Activated CD4-positive, alpha-beta memory T cell treated with anti-CD3 and anti-CD28 coated beads for 36 hours (primary cell): ENCODE data around the gene SNED1. TPM values are rescaled to one million over a fixed set of nuclear protein-coding genes. Genes with fewer than 3 reads are reported as not detected.

Experiments used
- CTCF ChIA-PET: fragments of 350-600 bp; sonication (Branson Sonifier 250); formaldehyde crosslinking; loops from one replicate; lab custom pipeline; 2021; ENCODE audit warnings: antibody characterized with exemption, inconsistent platforms; lab: Charles Lee
- POLR2A ChIA-PET: fragments of 350-600 bp; sonication (Branson Sonifier 250); formaldehyde crosslinking; loops from one replicate; lab custom pipeline; 2021; ENCODE audit warnings: antibody characterized with exemption; lab: Charles Lee
- DNase-seq: peaks from one replicate; pipeline ENCODE4 v3.0.0-alpha.2; 2020
- H3K27ac Mint-ChIP-seq: one replicate; pipeline ENCODE4 v1.8.0; 2021; ENCODE audit warnings: mixed read lengths
- H3K27me3 Mint-ChIP-seq: one replicate; pipeline ENCODE4 v1.8.0; 2021; ENCODE audit warnings: mixed read lengths
- H3K36me3 Mint-ChIP-seq: one replicate; pipeline ENCODE4 v1.8.0; 2021; ENCODE audit warnings: mixed read lengths
- H3K4me1 Mint-ChIP-seq: one replicate; pipeline ENCODE4 v1.8.0; 2021; ENCODE audit warnings: low read depth, mixed read lengths
- H3K4me3 Mint-ChIP-seq: one replicate; pipeline ENCODE4 v1.8.0; 2021; ENCODE audit warnings: mild to moderate bottlenecking, mixed read lengths
- H3K9me3 Mint-ChIP-seq: one replicate; pipeline ENCODE4 v1.8.0; 2021; ENCODE audit warnings: mixed read lengths
- intact Hi-C: fragments of 100-400 bp; cut with micrococcal nuclease; formaldehyde crosslinking; loops from one replicate; pipeline ENCODE4 v1.15.1; 2023
- total RNA-seq, 2 experiments: library from RNA; stranded (reverse); gene quantifications; one replicate each; pipeline ENCODE4 v1.2.3, GENCODE V29; 2021

Gene SNED1
- total RNA-seq, 2 experiments from 2014 or later: 2.6 to 3.8 TPM

DNA sequence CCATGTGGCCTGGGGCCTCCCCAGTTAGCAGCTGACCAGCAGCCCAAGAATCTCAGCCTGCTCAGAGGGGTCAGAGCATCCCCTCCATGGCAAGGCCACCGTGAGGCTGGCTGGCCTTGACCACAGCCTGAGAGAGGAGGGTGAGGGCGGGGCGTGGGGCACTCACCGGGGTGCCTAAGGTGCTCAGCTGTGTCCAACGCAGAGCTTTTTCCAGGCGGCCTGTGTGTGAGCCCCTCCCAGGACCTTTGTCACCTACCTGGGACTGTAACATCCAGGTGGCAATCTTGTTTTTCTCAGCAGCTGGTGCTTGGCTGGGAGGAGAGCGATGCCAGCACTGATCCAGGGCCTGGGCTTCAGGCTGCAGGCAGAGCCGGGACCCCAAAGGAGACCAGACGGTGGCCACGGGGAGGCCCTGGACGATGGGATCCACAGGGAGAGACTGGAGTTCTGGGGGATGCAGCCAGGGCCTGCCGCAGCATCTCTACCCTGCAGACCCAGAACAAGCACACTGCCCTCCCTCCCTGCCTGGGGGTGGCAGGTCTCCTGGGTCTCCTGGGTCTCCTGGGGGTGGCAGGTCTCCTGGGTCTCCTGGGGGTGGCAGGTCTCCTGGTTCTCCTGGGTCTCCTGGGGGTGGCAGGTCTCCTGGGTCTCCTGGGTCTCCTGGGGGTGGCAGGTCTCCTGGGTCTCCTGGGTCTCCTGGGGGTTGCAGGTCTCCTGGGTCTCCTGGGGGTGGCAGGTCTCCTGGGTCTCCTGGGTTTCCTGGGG lies 12.3 kb downstream of the SNED1 start:
- no peak for DNase-seq
- Mint-ChIP-seq H3K36me3 (no peaks in the 10 kb centered on the region), H3K27me3 (peaks cover 2% of the 10 kb centered on the region), H3K4me3 (no peak overlapping the region), H3K9me3 (peaks cover 6% of the 10 kb centered on the region), H3K4me1 (peaks cover 10% of the 10 kb centered on the region), H3K27ac (no peak overlapping the region)
- POLR2A ChIA-PET: no interaction called here
- CTCF ChIA-PET: interaction anchor here (1.0 to 1.3 kb wide), 2 partner anchors 68 to 74 kb away, joined by 3 to 5 read pairs; no protein-coding TSS in a partner anchor
- intact Hi-C loops: no loop called here

DNA sequence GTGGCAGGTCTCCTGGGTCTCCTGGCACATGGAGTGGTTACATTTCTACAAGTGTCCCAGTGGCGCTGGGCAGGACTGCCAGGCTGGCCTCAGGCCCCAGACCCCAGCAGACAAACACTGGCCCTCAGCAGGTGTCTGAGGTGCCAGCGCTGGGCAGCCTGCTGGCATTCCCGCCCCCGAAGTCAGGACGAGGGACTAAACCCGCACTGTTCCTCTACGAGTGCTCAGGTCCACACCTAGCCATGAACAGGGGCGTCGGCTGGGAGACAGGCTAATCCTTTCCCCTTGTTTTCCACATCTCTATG lies 12.8 kb downstream of the SNED1 start:
- POLR2A ChIA-PET: no interaction called here
- Mint-ChIP-seq H3K27ac (no peak overlapping the region), H3K4me3 (no peak overlapping the region), H3K4me1 (peaks cover 10% of the 10 kb centered on the region), H3K9me3 (peaks cover 1% of the 10 kb centered on the region), H3K27me3 (peaks cover 2% of the 10 kb centered on the region), H3K36me3 (no peaks in the 10 kb centered on the region)
- intact Hi-C loops: no loop called here
- DNase-seq: peak; percentile 6
- CTCF ChIA-PET: no interaction called here

GRCh38 chr2:241011751-241012510 lies 13.5 kb downstream of the SNED1 start:
- H3K27me3 Mint-ChIP-seq: peaks cover 2% of the 10 kb centered on the region
- H3K9me3 Mint-ChIP-seq: no peaks in the 10 kb centered on the region
- H3K36me3 Mint-ChIP-seq: no peaks in the 10 kb centered on the region
- intact Hi-C loops: no loop called here
- POLR2A ChIA-PET: no interaction called here
- DNase-seq: peak; percentile 6
- CTCF ChIA-PET: no interaction called here
- peaks cover 10% of the 10 kb centered on the region for H3K4me1 Mint-ChIP-seq
- no peak overlapping the region for H3K27ac Mint-ChIP-seq
- H3K4me3 Mint-ChIP-seq: no peak overlapping the region

- Mint-ChIP-seq H3K4me1 (peaks cover 5% of the 10 kb centered on the region), H3K27ac (no peak overlapping the region), H3K4me3 (no peak overlapping the region), H3K36me3 (no peaks in the 10 kb centered on the region), H3K9me3 (no peaks in the 10 kb centered on the region), H3K27me3 (no peaks in the 10 kb centered on the region)
- DNase-seq: no peak
- POLR2A ChIA-PET: no interaction called here
- intact Hi-C loops: no loop called here
- CTCF ChIA-PET: no interaction called here
Measured at GRCh38 chr2:241014224-241014623, 15.8 kb downstream of the SNED1 start.

DNA sequence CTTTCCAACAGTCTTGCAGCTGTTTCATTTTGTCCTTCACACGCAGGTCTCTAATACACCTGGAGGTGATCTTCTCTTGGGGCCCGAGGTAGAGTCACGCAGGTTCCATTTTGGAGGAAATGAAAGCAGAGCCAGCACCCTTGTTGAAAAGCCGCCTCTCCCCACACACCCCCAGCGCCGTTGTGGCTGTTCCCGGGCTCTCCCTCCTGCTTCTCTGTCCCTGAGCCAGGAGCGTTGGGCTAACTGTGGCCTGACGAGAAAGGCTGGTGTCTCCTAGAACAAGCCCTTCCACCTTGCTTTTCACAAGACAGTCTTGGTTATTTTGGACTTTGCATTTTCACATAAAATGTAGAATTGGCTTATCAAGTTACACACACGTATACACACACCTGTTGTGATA lies 16.3 kb downstream of the SNED1 start:
- Mint-ChIP-seq H3K4me1 (peaks cover 4% of the 10 kb centered on the region), H3K9me3 (no peaks in the 10 kb centered on the region), H3K27ac (no peak overlapping the region), H3K27me3 (no peaks in the 10 kb centered on the region), H3K4me3 (no peak overlapping the region), H3K36me3 (no peaks in the 10 kb centered on the region)
- DNase-seq: no peak
- CTCF ChIA-PET: no interaction called here
- POLR2A ChIA-PET: no interaction called here
- intact Hi-C loops: no loop called here

DNA sequence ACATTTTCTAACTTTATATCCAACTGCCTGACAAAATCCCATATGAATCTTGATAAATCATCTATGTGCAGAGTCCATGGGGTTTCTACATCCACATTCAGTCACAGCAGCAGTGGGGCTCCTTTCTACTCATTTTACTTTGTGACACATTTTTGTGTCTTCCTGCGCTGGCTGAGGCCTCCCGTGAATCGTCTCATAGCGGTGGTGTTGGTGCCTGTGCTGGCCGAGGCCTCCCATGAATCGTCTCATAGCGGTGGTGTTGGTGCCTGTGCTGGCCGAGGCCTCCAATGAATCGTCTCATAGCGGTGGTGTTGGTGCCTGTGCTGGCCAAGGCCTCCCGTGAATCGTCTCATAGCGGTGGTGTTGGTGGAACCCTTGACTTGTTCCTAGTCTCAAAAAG lies 17.0 kb downstream of the SNED1 start:
- no peaks in the 10 kb centered on the region for H3K4me1 Mint-ChIP-seq
- no peaks in the 10 kb centered on the region for H3K27me3 Mint-ChIP-seq
- DNase-seq: no peak
- H3K36me3 Mint-ChIP-seq: no peaks in the 10 kb centered on the region
- no peaks in the 10 kb centered on the region for H3K9me3 Mint-ChIP-seq
- no peak overlapping the region for H3K4me3 Mint-ChIP-seq
- intact Hi-C loops: no loop called here
- ChIA-PET CTCF (no interaction called here), POLR2A (no interaction called here)
- H3K27ac Mint-ChIP-seq: no peak overlapping the region

- Mint-ChIP-seq H3K27ac (no peak overlapping the region), H3K27me3 (no peaks in the 10 kb centered on the region), H3K9me3 (peaks cover 8% of the 10 kb centered on the region), H3K36me3 (no peaks in the 10 kb centered on the region), H3K4me1 (no peaks in the 10 kb centered on the region), H3K4me3 (no peak overlapping the region)
- intact Hi-C loops: no loop called here
- ChIA-PET POLR2A (no interaction called here), CTCF (no interaction called here)
- DNase-seq: peak; percentile 5
Measured at GRCh38 chr2:241017228-241017940, 19.0 kb downstream of the SNED1 start.

DNA sequence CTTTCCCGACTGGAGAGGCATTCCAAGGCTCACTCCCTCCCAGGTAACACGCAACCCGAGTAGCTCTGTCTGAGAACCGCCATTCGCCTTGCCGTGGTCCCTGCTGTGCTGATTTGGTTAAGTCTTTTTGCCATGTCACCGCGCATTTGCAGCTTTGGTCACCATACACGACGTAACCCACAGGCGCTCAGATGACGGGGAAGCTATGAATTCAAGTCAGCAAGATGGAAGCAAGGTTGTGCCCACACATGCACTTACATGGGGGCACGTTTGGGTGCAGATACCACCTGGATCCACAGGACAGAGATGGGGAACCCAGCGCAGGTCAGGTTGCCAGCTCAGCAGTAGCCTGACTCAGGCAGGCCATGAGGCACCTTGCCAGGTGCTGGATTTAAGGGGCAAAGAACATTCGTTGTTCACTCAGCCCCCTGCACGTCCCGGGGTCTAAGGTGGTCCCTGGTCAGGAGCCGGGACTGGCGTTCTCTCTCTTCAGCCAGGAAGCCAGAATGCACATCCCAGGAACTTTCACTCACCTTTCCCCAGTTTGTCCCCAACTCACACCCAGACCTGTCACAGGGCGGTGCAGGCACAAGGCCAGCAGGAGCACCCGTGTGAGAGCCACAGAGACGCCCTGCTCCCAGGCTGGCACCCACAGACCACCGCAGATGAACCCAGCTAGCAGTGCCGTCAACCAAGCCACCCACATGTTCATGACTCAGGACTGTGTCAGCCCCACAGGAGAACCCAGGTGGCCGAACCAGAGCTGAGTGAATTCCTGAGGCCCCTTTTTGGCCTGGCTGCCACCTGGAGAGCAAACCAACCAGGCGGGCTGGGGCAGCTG lies 19.9 kb downstream of the SNED1 start:
- no peak overlapping the region for H3K4me3 Mint-ChIP-seq
- no peaks in the 10 kb centered on the region for H3K36me3 Mint-ChIP-seq
- H3K27ac Mint-ChIP-seq: no peak overlapping the region
- DNase-seq: no peak
- H3K4me1 Mint-ChIP-seq: no peaks in the 10 kb centered on the region
- no peaks in the 10 kb centered on the region for H3K27me3 Mint-ChIP-seq
- intact Hi-C loops: no loop called here
- POLR2A ChIA-PET: no interaction called here
- CTCF ChIA-PET: no interaction called here
- H3K9me3 Mint-ChIP-seq: peaks cover 12% of the 10 kb centered on the region

- H3K36me3 Mint-ChIP-seq: no peaks in the 10 kb centered on the region
- H3K27ac Mint-ChIP-seq: no peak overlapping the region
- no peak overlapping the region for H3K4me3 Mint-ChIP-seq
- H3K9me3 Mint-ChIP-seq: peaks cover 12% of the 10 kb centered on the region
- H3K27me3 Mint-ChIP-seq: no peaks in the 10 kb centered on the region
- no peak for DNase-seq
- ChIA-PET CTCF (no interaction called here), POLR2A (no interaction called here)
- H3K4me1 Mint-ChIP-seq: no peaks in the 10 kb centered on the region
- intact Hi-C loops: no loop called here
Measured at GRCh38 chr2:241019441-241020139, 21.2 kb downstream of the SNED1 start.

GRCh38 chr2:241020201-241020600 lies 21.8 kb downstream of the SNED1 start:
- Mint-ChIP-seq H3K4me1 (no peaks in the 10 kb centered on the region), H3K27me3 (no peaks in the 10 kb centered on the region), H3K4me3 (no peak overlapping the region), H3K9me3 (peaks cover 16% of the 10 kb centered on the region), H3K36me3 (no peaks in the 10 kb centered on the region), H3K27ac (no peak overlapping the region)
- intact Hi-C loops: no loop called here
- no peak for DNase-seq
- CTCF ChIA-PET: no interaction called here
- POLR2A ChIA-PET: no interaction called here

DNA sequence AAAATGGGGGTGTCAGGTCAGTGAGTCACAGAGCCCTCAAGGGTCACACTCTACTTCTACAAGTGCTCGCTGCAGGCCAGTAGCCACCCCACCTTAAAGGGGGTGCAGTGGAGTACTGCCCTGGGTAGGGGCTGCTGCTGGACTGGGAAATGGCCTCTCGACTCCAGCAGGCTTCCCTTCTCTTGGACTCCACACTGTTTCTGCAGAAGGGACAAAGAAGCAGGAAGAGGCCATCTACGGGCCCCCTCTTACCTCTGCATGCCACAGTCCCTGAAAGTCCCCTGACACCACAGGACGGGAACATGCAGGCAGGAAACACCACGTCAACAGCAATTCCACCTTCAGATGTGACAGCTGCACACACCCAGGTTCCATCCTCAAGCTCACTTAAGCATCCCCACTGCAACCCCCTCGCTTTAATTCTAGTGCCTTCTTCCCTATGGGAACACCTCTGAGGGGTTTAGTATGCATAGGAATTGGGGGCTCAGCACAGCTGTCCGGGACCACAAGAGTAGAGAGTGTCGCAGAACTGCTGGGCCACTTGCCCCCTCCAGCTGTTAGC lies 22.3 kb downstream of the SNED1 start:
- Mint-ChIP-seq H3K27ac (no peak overlapping the region), H3K4me1 (no peaks in the 10 kb centered on the region), H3K9me3 (peaks cover 21% of the 10 kb centered on the region), H3K27me3 (no peaks in the 10 kb centered on the region), H3K4me3 (no peak overlapping the region), H3K36me3 (peaks cover 3% of the 10 kb centered on the region)
- ChIA-PET POLR2A (no interaction called here), CTCF (no interaction called here)
- intact Hi-C loops: no loop called here
- no peak for DNase-seq
